HG03378 (cell line): ENCODE results near the gene GDF3.
"Not testable (repeated sequence)": the region's sequence is repeated elsewhere in the genome, so short reads cannot be mapped to it uniquely, and the experiment has no call there.

Experiments
- ATAC-seq: cut with Tn5 transposase; IDR thresholded peaks from one replicate; pipeline ENCODE4 v1.9.1; 2021; ENCODE audit warnings: mild to moderate bottlenecking, moderate library complexity; ENCODE audit not compliant: unreplicated experiment

The GDF3 gene

GRCh38 chr12:7695566-7696197 is at the start of gene GDF3:
GDF3 (minus strand) TSS chr12:7695775; CDS start chr12:7695728, 47 bp downstream.
- ATAC-seq, result no peak

DNA sequence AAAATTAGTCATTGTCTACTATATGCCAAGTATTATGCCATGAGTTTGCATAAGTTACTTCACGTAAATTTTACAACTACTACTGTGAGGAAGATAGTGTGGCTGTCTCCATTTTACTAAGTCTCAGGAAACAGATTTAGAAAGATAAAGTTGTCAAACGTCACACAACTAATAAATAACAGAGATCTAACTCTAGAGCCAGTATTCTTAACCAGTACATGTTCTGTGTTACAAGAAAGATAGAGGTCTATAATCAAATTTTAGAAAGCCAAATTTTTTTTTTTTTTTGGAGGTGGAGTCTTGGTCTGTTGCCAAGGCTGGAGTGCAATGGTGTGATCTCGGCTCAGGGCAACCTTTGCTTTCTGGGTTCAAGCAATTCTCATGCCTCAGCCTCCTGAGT is 37.4 kb upstream of the GDF3 start:
- no peak for ATAC-seq

DNA sequence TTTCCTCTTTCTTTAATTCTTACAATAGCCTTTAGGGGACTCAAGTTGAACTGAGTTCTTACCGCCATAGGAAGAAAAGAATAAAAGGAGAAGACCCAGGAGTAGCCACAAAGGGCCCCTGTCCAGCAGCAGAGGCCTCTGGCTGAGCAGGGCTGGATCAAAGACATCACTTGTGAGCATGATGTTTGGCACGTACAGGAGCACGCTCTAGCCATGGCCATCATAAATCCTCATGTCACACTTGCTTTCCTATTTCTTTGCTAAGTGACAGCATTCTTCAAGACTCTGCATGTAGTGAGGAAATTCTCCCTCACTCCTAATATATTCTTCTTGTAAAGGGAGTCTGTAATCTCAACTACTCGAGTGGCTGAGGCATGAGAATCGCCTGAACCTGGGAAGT is 35.9 kb upstream of the GDF3 start:
- no peak for ATAC-seq

GRCh38 chr12:7730984-7731383 is 35.4 kb upstream of the GDF3 start:
- not testable (repeated sequence) for ATAC-seq

- no peak for ATAC-seq
Measured at GRCh38 chr12:7729746-7730145, 34.2 kb upstream of the GDF3 start.

DNA sequence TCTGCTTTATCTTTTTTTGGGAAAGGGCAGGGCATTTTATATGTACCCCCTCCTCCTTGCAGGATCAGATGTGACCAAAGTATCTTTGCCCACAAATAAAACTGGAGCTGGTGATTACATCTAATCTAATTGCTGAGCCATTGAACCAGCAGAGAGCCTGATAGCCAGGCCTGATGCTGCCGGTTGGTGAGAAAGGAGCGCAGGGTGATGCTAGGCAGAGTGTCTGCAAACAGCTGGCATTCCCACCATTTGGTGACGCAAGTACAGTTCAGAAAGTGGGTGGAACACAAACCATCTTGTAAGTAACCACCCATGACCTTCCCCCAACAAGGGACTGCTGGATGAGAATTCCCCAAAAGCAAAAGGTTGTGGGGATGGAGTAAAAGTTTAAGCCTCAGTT is 28.4 kb upstream of the GDF3 start:
- ATAC-seq, result no peak

DNA sequence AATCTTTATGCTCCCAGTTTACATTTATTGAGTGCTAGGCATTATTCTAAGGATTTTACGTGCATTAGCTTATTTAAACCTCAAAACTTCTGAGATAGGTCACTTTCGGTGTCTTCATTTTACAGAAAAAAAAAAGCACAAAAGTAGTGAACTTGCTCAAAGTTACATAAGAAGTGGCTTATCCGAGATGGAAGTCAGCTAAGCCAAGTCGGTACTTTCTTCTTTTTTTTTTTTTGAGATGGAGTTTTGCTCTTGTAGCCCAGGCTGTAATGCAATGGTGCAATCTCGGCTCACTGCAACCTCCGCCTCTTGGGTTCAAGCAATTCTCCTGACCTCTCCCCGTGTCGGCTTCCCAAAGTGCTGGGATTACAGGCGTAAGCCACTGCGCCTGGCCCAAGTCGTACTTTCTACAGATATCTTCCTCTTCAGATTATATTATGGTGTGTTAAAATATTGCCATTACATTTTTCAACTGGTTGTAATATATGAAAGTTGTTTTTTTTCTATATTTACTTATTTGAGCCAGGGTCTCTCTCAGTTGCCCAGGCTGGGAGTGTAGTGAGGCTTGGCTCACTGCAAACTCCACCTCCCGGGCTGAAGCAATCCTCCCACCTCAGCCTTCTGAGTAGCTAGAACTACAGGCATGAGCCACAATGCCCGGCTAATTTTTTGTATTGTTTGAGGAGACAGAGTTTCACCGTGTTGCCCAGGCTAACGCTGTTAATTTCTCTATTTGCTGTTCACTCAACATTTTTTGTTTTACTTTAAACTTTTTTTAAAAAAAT is 24.6 kb upstream of the GDF3 start:
- no peak for ATAC-seq

DNA sequence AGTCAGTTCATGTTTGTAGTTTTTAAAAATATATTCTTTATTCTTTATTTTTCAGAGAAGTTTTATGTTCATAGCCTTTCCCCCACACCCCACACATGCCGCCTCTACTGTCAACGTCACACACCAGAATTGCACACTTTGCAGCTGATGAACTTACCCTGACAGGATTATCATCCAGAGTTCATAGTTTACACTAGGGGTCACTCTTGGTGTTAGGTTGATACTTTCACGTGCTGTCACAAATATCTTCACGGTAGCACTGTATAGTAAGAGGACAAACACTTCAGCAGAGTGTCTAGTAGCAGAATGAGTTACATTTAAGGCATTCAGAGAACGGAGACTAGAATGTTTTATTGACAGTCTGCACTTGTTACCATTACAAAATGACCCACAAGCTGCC is 20.8 kb upstream of the GDF3 start:
- ATAC-seq, result no peak

GRCh38 chr12:7712841-7713442 is 17.4 kb upstream of the GDF3 start:
- no peak for ATAC-seq

DNA sequence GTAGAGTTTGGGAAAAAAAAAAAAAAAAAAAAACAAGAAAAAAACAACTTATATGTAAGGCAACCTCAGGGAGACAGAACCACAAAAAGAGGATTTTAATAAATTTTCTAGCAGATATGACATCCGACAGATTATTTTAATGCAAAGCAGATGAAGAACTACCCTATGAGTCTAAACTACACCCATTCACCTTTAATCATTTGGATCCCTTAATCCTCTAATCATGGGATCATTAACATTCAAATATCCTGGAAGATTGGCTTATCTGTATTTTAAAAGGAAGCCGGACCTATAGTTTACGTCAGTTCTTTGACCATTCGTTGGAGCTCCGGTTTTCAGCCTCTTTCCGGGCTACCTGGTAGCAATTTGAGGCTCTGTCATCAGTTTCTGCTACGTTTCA is 15.6 kb upstream of the GDF3 start, which contains the start of gene DPPA3:
TSS of gene DPPA3 (plus strand) at position 301 of the 400 bp plus-strand sequence. CDS start 138 bp downstream, outside the sequence.
- no peak for ATAC-seq

- ATAC-seq, result no peak
Measured at GRCh38 chr12:7709969-7710675, 14.5 kb upstream of the GDF3 start.

DNA sequence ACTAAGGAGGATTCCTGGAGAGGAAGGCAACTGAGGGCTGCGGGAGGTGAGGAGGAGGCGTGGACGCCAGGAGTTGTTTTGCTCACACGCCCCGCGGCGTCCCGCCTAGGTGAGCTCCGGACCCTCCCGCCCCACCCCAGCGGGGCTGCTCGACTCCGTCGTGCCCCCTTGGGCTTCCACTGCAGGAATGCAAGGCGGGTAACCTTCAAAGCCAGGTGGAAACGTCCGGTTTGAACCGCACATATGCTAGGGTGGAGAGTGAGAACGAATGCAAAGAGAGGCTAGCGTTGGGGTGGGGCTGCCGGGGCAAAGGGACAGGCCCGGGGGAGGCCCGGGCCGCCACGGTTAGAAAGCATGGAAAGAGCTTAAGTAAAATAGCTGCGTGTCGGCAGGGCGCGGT is 10.3 kb upstream of the GDF3 start:
- ATAC-seq, result no peak

DNA sequence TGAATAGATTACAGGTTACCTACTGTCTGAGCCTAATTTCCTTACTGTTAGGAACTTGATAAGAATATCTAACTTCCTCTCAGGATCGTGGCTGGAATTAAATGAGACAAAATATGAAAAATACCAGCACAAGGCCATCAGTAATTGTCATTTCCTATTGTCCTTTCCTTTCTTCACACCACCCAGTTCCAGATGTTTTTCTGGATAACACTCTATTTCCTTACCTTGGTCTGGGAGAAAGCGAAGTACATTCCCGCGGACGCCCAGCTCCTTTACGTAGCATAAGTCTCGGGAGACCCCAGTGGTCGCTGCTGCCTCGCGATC is 376 bp downstream of the GDF3 start:
- ATAC-seq, result no peak

- ATAC-seq, result no peak
Measured at GRCh38 chr12:7694556-7695236, 879 bp downstream of the GDF3 start.

GRCh38 chr12:7693793-7694192 is 1.8 kb downstream of the GDF3 start:
- ATAC-seq, result no peak

DNA sequence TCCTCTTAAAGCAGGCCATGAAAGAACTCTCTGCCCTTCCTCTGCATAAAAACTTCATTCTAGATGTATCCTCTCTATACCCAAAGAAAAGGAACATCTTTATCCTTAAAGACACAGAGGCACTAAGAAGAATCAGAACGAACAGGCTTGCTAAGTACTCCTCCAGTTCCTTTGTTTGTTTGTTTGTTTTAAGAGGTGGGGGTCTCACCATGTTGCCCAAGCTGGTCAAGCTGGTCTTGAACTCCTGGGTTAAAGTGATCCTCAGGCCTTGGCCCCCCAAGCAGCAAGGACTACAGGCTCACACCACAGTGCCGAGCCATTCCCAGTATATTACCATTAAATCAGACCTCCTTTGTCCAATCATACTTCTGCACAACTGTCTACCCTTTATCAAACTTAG is 14.0 kb downstream of the GDF3 start:
- ATAC-seq, result no peak

- ATAC-seq, result no peak
Measured at GRCh38 chr12:7679251-7680045, 16.1 kb downstream of the GDF3 start.

DNA sequence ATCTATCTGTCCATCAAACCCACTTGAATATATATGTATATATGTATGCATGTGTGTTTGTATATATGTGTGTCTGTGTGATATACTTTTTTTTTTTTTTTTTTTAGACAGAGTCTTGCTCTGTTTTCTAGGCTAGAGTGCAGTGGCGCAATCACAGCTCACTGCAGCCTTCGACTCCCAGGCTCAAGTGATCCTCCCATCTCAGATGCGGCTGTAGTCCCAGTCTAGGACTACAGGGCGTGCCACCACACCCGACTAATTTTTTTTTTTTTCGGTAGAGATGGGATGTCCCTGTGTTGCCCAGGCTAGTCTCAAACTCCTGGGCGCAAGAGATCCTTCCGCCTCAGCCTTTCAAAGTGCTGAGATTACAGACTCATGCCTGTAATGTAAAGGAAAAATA is 16.8 kb downstream of the GDF3 start:
- ATAC-seq, result no peak

DNA sequence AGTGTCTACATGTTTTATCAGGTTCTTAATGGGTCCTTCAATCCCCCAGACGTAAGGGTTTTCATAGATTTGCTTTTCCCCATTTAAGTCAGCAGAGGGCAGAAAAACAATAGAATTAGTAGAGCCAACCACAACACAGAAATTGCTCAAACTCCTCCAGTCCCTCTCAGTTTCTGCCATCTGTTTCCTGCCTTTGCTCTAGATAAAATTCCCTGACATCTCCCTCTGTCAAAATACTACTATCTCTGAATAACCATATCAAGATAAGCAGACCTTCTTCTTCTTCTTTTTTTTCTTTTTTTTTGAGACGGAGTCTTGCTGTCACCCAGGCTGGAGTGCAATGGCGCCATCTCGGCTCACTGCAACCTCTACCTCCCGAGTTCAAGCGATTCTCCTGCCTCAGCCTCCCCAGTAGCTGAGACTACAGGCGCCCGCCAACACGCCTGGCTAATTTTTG is 18.1 kb downstream of the GDF3 start:
- ATAC-seq, result not testable (repeated sequence)

GRCh38 chr12:7675455-7675854 is 20.1 kb downstream of the GDF3 start:
- ATAC-seq, result not testable (repeated sequence)
